ENCODE measurements around the gene PAK4.

Gene PAK4

GRCh38 chr19:39147480-39147879 lies 21.9 kb downstream of the PAK4 start:
- no peak for DNase-seq

GRCh38 chr19:39148939-39149529 lies 23.4 kb downstream of the PAK4 start:
- no peak for DNase-seq

- DNase-seq, result no peak
Measured at GRCh38 chr19:39150235-39150634, 24.6 kb downstream of the PAK4 start.

DNA sequence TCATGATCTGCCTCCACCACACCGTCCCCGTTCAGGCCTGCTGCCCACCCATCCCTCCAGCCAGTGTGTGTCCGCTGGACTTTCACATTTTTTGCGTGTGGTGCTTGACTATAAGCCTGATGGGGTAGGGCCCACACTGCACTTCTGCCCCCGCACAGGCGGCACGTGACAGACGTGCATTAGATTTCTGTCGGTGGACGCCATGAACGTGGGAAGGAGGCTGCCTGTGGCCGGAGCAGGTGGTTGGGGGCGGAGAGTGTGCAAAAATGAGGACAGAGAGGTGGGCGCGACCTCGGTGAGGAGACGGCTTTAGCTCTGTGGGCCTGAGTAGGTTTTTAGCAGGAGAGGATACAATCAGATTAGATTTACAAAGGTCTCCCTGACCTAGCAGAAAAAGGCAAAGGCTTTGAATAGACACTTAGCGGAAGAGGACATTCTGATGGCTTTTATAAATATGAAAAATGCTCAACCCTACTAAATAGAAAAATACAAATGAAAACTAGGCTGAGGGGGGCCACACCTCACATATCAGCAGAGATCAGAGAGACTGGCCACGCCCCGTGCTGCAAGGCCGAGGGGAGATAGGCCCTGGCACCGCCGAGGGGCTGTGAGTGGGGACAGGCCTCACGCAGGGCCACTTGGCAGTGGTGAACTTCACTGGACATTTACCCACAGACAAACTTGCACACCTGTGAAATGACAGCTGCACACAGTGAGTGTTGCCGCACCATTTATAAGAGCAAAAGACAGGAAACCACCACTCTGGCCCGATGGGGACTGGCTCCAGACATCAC lies 25.4 kb downstream of the PAK4 start:
- no peak for DNase-seq

GRCh38 chr19:39152066-39152465 lies 26.5 kb downstream of the PAK4 start:
- no peak for DNase-seq

DNA sequence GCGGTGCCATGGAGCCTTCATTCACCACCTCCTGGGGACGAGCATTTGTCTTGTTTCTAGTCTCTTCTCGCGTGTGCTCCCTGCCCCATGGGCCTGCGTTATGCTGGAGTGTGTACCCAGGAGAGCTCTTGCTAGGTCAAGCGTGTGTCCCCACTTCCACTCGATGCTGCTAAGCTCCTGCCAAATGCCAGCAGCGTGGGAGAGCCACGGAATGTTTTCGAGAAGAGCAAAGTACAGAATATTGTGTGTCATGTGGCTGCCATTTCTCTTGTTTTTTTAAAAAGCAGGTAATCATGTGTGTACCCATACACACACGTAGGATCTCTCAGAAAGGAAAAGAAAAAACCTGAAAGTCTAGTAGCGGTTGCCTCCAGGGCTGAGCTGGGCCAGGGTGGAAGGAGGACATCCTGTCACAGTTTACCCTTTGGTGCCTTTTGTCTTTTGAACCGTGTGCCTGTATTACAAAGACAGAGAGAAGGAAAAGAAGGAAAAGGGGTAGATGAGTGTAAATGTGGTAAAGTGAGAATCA lies 28.6 kb downstream of the PAK4 start:
- DNase-seq, result no peak

DNA sequence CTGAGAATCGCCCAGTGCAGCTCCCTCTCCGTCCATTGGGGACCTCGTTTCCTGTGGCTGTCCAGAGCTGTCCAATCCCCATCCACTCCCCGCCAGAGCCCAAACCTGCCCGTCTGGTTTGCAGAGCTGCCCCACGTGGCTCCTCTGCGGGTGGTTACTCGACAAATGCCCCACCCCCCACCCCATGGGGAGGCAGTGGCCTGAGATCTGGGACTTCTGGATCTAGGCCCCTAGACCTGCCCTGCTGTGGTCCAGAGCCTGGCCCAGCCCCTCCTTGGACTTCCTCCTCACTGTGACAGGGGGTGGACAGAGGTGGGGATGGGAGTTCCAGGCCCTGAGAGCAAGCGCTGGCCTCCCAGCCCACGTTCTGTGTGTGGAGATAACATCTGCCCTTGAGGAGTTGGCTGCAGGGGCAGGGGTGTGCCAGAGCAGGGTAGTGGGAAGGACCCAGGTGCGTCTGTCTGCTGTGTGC lies 29.1 kb downstream of the PAK4 start:
- no peak for DNase-seq

- DNase-seq, result no peak
Measured at GRCh38 chr19:39155114-39155700, 29.6 kb downstream of the PAK4 start.

- no peak for DNase-seq
Measured at GRCh38 chr19:39155741-39156140, 30.2 kb downstream of the PAK4 start.

DNA sequence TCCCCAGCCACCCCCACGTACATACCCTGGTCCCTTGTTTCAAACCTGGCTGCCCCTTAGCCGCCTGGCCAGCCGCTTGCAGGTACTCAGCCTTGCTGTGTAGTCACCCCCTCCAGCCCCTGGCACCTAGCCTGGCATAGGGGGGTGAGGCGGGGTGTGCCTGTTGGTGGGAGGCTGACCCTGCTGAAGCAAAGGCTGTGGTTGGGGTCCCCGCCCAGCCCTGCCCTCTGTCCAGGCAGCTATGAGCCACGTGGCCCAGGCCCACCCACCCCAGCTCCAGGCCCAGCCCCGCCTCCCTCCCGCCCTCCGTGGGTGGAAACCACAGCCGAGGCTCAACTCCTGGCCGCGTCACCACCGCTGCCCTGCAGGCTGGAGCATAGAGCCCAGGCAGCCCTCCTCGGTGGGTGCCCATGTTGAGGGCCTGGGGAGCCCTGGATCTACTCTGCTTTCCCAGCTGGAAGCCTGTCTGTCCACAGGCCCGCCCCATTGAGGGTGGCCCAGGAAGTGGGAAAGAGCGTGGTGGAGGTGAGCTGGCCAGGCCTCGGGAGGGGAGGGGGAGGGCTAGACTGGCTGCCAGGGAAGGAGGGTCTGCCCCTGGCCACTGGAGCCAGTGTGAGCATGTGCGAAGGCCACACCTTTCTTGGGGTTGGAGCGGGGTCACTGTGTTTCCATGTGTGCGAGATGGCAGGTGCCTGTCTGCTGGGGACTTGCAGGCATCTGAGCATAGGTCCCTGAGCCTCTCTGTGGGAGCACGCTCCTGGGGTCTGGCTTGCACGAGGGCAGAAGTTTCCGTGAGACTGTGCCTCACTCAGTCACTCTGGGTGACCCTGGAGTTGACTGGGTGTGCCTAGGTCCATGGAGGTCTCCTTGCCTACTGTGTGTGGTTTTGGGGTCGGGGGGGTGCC lies 31.0 kb downstream of the PAK4 start:
- DNase-seq, result no peak

GRCh38 chr19:39157275-39157996 lies 31.9 kb downstream of the PAK4 start:
- no peak for DNase-seq

GRCh38 chr19:39157997-39158389 lies 32.4 kb downstream of the PAK4 start:
- DNase-seq, result no peak

GRCh38 chr19:39158646-39159260 lies 33.2 kb downstream of the PAK4 start:
- DNase-seq, result no peak

- no peak for DNase-seq
Measured at GRCh38 chr19:39160523-39160861, 34.9 kb downstream of the PAK4 start.

- DNase-seq, result no peak
Measured at GRCh38 chr19:39160889-39161672, 35.5 kb downstream of the PAK4 start.

GRCh38 chr19:39162441-39163043 lies 37.0 kb downstream of the PAK4 start:
- no peak for DNase-seq

GRCh38 chr19:39163621-39164020 lies 38.0 kb downstream of the PAK4 start:
- DNase-seq, result no peak

- DNase-seq, result no peak
Measured at GRCh38 chr19:39164289-39164688, 38.7 kb downstream of the PAK4 start.

DNA sequence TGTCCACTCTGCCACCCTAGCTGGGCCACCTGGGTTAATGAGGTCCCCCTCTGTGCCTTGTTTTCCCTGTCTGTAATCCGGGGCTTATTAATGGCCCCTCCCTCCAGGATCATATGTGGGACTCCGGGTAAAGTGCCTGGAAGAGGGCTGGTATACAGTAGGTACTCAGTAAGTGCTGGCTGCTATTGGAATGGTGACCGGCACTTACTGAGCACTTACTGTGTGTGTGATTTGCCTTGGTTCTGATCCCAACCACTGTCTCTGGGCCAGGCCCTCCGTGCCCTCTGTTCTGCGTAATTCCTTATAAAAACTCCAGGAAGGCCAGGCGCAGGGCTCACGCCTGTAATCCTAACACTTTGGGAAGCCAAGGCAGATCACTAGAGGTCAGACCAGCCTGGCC lies 40.3 kb downstream of the PAK4 start:
- no peak for DNase-seq

Measured in T-helper 2 cell (primary cell).